KBM-7 (cell line): ENCODE results near the gene ZNF649.
A peak's percentile ranks its signal among the peaks of the same experiment; 100 is the strongest.
"Not testable (repeated sequence)": the region's sequence is repeated elsewhere in the genome, so short reads cannot be mapped to it uniquely, and the experiment has no call there.

Experiments used
- DNase-seq: peaks from one replicate; pipeline ENCODE4 v3.0.0-alpha.2; 2015
- in situ Hi-C: fragments of 300-500 bp; cut with MboI; formaldehyde crosslinking; loops from 2 replicates; pipeline ENCODE4 v1.14.3; 2020; ENCODE audit warnings: low sequenced_read_pairs, low pct_unique_long_range_greater_than_20kb, mixed read lengths

ZNF649 gene

DNA sequence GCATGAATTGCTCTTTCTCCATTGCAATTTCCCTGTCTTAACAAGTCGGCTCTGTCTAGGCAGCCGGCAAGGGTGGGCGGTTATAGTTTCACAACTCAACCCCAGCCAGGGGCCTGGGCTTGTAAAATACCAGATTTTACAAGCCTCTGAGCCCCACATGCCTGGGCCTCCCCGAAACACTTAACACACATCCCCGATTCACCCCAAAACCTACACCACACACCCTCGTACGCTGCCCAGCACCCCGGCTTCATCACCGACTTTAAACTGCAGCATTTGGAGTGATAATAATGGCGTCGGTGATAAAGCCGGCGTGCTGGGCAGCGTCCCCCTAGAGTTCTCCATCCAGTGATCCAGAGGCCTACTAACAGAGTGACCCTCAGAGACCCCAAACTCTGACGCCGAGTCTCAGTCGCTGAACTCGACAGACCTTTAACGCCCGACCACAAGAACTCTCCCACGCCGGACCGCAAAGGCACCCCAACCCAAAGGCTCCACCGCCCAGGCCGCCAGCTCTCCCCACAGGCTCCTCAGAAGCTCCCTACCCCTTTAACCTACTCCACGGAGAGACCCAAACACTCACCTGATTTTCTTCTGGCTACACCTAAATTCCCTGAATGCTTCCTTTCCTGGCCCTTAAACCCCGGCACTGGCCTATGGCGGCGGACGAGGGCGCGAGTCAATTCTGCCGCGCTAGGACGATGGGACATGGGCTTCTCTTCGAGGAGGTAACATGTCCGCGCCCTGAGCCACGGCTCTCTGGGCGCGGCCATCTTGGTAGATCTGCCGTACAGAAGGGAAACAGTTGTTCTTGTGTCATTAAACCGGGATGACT, at the start of gene ZNF649:
ZNF649 (minus strand) TSS at position 687 of the 835 bp plus-strand sequence. CDS start 4,910 bp downstream, outside the sequence.
- in situ Hi-C loops = no loop called here
- DNase-seq = peak; percentile 85

GRCh38 chr19:51948975-51949374, 44.2 kb upstream of the ZNF649 start:
- in situ Hi-C loops = no loop called here
- no peak for DNase-seq

- in situ Hi-C loops = no loop called here
Observed at GRCh38 chr19:51946602-51947001, 41.8 kb upstream of the ZNF649 start.

GRCh38 chr19:51944798-51945552, 40.2 kb upstream of the ZNF649 start:
- in situ Hi-C loops = no loop called here
- no peak for DNase-seq

More at GRCh38 chr19:51946602-51947001, 41.8 kb upstream of the ZNF649 start:
- no peak for DNase-seq

- in situ Hi-C loops = no loop called here
- DNase-seq = no peak
Observed at GRCh38 chr19:51938936-51939335, 34.1 kb upstream of the ZNF649 start.

DNA sequence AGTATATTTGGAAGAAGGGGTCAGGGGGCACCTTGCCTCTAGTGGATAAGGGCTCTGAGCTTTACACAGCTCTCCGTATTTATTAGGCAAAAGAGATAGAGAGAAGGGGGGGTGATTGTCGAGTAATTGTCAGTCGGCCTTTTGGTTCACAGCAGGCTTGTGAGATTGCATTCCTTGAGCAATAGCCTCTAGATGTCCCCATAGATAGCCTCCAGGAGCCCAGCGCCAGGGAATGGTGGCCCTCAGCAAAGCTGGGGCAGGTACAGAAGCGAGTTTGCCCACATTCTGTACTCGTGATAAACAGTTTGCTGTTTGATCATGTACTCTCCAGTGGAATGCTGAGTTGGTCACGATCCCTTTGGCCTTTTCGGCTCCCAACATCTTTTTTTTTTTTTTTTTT, 27.1 kb upstream of the ZNF649 start:
- in situ Hi-C loops = no loop called here
- DNase-seq = no peak

DNA sequence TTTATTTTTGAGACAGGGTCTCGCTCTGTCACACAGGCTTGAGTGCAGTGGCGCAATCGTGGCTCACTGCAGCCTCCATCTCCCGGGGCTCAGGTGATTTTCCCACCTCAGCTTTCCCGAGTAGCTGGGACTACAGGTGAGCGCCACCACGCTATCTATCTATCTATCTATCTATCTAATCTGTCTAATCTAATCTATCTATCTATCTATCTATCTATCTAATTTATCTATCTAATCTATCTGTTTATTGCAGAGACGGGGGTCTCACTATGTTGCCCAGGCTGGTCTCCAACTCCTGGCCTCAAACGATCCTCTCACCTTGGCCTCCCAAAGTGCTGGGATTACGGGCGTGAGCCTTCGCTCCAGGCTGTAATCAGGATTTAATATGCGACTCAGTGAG, 23.0 kb upstream of the ZNF649 start:
- DNase-seq = no peak
- in situ Hi-C loops = no loop called here

- peak; percentile 95 for DNase-seq
- in situ Hi-C loops = no loop called here
Observed at GRCh38 chr19:51926784-51927741, 22.2 kb upstream of the ZNF649 start, which contains the start of gene ZNF613. TSS of gene ZNF613 (plus strand) at chr19:51927472. CDS start at chr19:51936221, 8,749 bp downstream.

- no peak for DNase-seq
- in situ Hi-C loops = no loop called here
Observed at GRCh38 chr19:51926426-51926783, 21.6 kb upstream of the ZNF649 start.

DNA sequence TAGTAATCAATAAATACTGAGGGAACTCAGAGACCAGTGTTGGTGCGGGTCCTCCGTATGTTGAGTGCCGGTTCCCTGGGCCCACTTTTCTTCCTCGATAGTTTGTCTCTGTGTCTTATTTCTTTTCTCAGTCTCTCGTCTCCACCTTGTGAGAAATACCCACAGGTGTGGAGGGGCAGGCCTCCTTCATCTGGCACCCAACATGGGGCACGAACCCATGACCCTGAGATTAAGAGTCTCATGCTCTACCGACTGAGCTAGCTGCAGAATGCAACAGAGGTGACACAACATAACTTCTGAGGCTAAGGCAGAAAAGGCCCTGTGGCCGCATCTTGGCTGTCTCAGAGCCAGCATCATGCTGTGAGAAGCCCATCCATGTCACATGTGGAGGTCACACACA, 17.1 kb upstream of the ZNF649 start:
- no peak for DNase-seq
- in situ Hi-C loops = no loop called here

DNA sequence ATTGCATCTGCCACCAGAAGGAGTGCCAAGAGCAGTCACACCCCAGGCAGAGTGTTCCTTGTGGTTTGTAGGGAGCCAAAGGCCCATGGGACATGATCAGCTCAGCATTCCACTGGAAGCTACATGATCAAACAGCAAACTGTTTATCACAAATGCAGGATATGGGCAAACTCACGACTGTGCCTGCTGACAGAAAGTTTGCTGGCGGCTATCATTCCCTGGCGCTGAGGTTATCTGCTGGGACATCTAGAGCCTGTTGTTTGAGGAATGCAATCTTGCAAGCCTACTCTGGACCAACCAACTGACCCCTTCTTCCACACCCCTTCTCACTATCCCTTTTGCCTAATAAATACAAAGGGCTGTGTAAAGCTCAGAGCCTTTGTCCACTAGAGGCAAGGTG, 14.8 kb upstream of the ZNF649 start:
- in situ Hi-C loops = no loop called here
- DNase-seq = no peak

- DNase-seq = no peak
- in situ Hi-C loops = no loop called here
Observed at GRCh38 chr19:51916167-51916566, 11.3 kb upstream of the ZNF649 start.

DNA sequence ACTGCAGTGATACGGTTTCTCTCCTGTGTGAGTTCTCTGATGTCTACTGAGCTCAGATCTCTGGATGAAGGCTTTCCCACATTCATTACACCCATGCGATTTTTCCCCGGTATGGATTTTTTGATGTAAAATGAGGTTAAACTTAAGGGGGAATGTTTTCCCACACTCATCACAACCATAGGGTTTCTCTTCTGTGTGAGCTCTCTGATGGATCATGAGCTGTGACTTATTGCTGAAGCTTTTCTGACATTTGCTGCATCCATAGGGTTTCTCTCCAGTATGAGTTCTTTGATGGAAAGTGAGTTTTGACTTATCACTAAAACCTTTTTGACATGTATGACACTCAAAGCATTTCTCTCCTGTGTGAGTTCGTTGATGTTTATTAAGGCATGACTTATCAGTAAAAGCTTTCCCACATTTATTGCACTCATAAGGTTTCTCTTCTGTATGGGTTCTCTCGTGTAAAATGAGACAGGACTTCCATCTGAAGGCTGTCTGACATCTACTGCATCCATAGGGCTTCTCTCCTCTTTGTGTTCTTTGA, 10.6 kb upstream of the ZNF649 start:
- DNase-seq = no peak
- in situ Hi-C loops = no loop called here

GRCh38 chr19:51907981-51908380, 3.2 kb upstream of the ZNF649 start:
- DNase-seq, in situ Hi-C loops: not testable (repeated sequence)

DNA sequence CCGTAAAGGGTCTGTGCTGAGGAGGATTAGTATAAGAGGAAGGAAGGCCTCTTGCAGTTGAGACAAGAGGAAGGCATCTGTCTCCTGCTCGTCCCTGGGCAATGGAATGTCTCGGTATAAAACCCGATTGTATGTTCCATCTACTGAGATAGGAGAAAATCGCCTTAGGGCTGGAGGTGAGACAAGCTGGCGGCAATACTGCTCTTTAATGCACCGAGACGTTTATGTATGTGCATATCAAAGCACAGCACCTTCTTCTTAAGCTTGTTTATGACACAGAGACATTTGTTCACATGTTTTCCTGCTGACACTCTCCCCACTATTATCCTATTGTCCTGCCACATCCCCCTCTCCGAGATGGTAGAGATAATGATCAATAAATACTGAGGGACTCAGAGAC, 1.3 kb upstream of the ZNF649 start:
- in situ Hi-C loops, DNase-seq: not testable (repeated sequence)

DNA sequence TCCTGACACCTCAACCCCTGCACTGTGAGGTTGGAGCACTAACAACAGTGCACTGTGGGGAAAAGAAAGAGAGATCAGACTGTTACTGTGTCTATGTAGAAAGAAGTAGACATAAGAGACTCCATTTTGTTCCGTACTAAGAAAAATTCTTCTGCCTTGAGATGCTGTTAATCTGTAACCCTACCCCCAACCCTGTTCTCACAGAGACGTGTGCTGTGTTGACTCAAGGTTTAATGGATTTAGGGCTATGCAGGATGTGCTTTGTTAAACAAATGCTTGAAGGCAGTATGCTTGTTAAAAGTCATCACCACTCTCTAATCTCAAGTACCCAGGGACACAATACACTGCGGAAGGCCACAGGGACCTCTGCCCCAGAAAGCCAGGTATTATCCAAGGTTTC, 822 bp upstream of the ZNF649 start:
- DNase-seq, in situ Hi-C loops: not testable (repeated sequence)

DNA sequence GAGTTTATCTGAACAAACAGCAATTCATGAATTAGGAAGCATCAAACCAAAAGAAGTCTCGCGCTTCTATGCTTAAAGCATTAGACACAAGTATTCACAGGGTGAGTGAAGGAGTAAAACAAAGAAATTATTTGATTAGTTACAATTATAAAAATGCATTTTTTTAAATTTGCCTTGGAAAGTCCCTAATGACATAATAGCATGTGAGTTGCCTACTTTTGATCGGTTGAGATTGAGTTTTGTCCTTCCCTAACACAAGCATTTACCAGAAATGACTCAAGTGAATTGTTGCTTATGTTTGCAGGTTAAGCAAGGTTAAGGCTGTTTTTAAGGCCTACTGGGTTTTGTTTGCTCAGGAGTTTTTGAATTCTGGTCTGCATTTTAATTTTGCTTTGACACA, 389 bp upstream of the ZNF649 start:
- in situ Hi-C loops = no loop called here
- no peak for DNase-seq

DNA sequence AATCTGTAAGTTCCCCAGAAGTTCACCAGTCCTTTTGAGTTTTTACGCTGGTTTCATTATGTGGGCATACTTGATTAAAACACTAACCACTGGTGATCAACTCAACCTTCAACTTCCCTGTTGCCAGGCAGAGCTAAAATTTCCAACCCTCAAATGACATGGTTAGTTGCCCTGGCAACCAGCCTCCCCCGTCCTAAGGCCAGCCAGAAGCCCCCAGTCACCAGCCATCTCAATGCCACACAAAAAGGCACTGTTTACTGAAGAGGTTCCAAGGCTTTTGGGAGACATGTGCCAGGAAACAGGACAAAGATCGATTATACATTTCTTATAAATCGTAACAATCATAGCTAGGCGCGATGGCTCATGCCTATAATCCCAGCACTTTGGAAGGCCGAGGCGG, 1.6 kb downstream of the ZNF649 start:
- in situ Hi-C loops = no loop called here
- no peak for DNase-seq

- in situ Hi-C loops = no loop called here
- no peak for DNase-seq
Observed at GRCh38 chr19:51901860-51902259, 3.0 kb downstream of the ZNF649 start.
